NCI-H510A treated with DMSO at 0.1 percent for 48 hours (cell line): ENCODE data around the gene TNFRSF19.

Experiments used
- DNase-seq: peaks from one replicate; lab custom pipeline; 2025; lab: John Stamatoyannopoulos, UW

TNFRSF19 gene

GRCh38 chr13:23715762-23716235, 145.6 kb downstream of the TNFRSF19 start:
- DNase-seq: no peak

GRCh38 chr13:23716401-23716800, 146.2 kb downstream of the TNFRSF19 start:
- DNase-seq: no peak

GRCh38 chr13:23718996-23719395, 148.8 kb downstream of the TNFRSF19 start:
- DNase-seq: no peak

- no peak for DNase-seq
These were observed 152.7 kb downstream of the TNFRSF19 start for GRCh38 chr13:23722726-23723453.

- no peak for DNase-seq
These were observed 153.3 kb downstream of the TNFRSF19 start for GRCh38 chr13:23723471-23723870.

GRCh38 chr13:23724196-23724970, 154.2 kb downstream of the TNFRSF19 start:
- peak; percentile 19 for DNase-seq
